ENCODE results near the gene LCN10.

- TF ChIP-seq POLR2A (IDR thresholded peaks at IDR 0.05; ENCODE audit: low read length) (no peak), GATA1 (IDR thresholded peaks at IDR 0.05; ENCODE audit: low read depth, low read length) (no peak)
Measured at GRCh38 chr9:136722093-136722968, 20.4 kb downstream of the LCN10 start.
